K562 (cell line): ENCODE data around the gene PTP4A2. TPM values are rescaled to one million over a fixed set of nuclear protein-coding genes. Genes with fewer than 3 reads are reported as not detected.
A peak's percentile ranks its signal among the peaks of the same experiment; 100 is the strongest.

Experiments used
- ARID4B ChIP-seq: sonication (generic); formaldehyde crosslinking; IDR thresholded peaks from 2 replicates; pipeline ENCODE4 v1.8.0; 2022; ENCODE audit warnings: mild to moderate bottlenecking, missing genetic modification reagents
- ETS1 ChIP-seq: conservative IDR thresholded peaks from 2 replicates; pipeline ENCODE4 v1.6.1; 2011; ENCODE audit warnings: low read depth, mild to moderate bottlenecking, low read length; ENCODE audit not compliant: control insufficient read depth
- HDAC3 ChIP-seq: fragments of 450-650 bp; IDR thresholded peaks from 2 replicates; pipeline ENCODE4 v1.6.1; 2018; ENCODE audit warnings: borderline replicate concordance, mild to moderate bottlenecking, moderate library complexity; ENCODE audit not compliant: partially characterized antibody
- HMG20A ChIP-seq: fragments of 450-650 bp; formaldehyde crosslinking; conservative IDR thresholded peaks from 2 replicates; pipeline ENCODE4 v1.4.0; 2020; ENCODE audit warnings: mild to moderate bottlenecking, mixed read lengths
- MYBL2 ChIP-seq, 2 experiments: fragments of 450-650 bp in 1 of 2; sonication (generic) in 1 of 2; formaldehyde crosslinking in 1 of 2; IDR thresholded peaks; 2 replicates each; pipeline versions ENCODE4 v1.6.1 to v1.8.1; 2017 to 2022; ENCODE audit warnings: borderline replicate concordance in 1 of 2, inconsistent platforms in 1 of 2, low read depth in 1 of 2, mild to moderate bottlenecking in 1 of 2, missing genetic modification reagents in 1 of 2, moderate library complexity in 1 of 2
- NR2F6 ChIP-seq: fragments of 450-650 bp; formaldehyde crosslinking; IDR thresholded peaks from 2 replicates; pipeline ENCODE4 v1.4.0; 2020; ENCODE audit warnings: mild to moderate bottlenecking
- NR3C1 ChIP-seq: sonication (generic); formaldehyde crosslinking; IDR thresholded peaks from 2 replicates; pipeline ENCODE4 v1.8.1; 2022; ENCODE audit warnings: missing genetic modification reagents
- NUFIP1 ChIP-seq: fragments of 450-650 bp; IDR thresholded peaks from 2 replicates; pipeline ENCODE4 v1.6.1; 2018; ENCODE audit not compliant: partially characterized antibody
- PHB ChIP-seq: fragments of 250-450 bp; sonication (Bioruptor Pico); IDR thresholded peaks from 2 replicates; pipeline ENCODE4 v1.5.0; 2021
- POLR2A ChIP-seq: fragments of 450-650 bp; conservative IDR thresholded peaks from 2 replicates; pipeline ENCODE4 v1.6.1; 2016
- RBM22 ChIP-seq: fragments of 200-400 bp; formaldehyde crosslinking; IDR thresholded peaks from 2 replicates; pipeline ENCODE4 v1.6.1; 2018; ENCODE audit warnings: low read length, low read depth; ENCODE audit not compliant: poor library complexity, severe bottlenecking
- SIN3A ChIP-seq, 2 experiments: fragments of 150-350 bp in 1 of 2; IDR thresholded peaks; 2 replicates each; pipeline ENCODE4 v1.6.1; 2011 to 2016; ENCODE audit warnings: borderline replicate concordance in 2 of 2, low read depth in 2 of 2, low read length in 2 of 2, mild to moderate bottlenecking in 2 of 2, moderate library complexity in 2 of 2; ENCODE audit not compliant: control insufficient read depth in 1 of 2
- SOX6 ChIP-seq: fragments of 450-650 bp; IDR thresholded peaks from 2 replicates; pipeline ENCODE4 v1.6.1; 2014; ENCODE audit warnings: mild to moderate bottlenecking
- STAT5A ChIP-seq: IDR thresholded peaks from 2 replicates; pipeline ENCODE4 v1.6.1; 2012; ENCODE audit warnings: low read length, inconsistent platforms, borderline replicate concordance
- SUPT5H ChIP-seq: fragments of 450-650 bp; IDR thresholded peaks from 2 replicates; pipeline ENCODE4 v1.6.1; 2016
- TCFL5 ChIP-seq: fragments of 250-450 bp; sonication (Bioruptor Pico); conservative IDR thresholded peaks from 2 replicates; pipeline ENCODE4 v1.6.1; 2021; ENCODE audit warnings: mild to moderate bottlenecking, moderate library complexity, matching md5 sums
- YBX1 ChIP-seq: fragments of 450-650 bp; IDR thresholded peaks from 2 replicates; pipeline ENCODE4 v1.7.1; 2016; ENCODE audit warnings: mild to moderate bottlenecking
- ZNF518B ChIP-seq: fragments of 250-450 bp; sonication (Bioruptor Pico); IDR thresholded peaks from 2 replicates; pipeline ENCODE4 v1.5.0; 2021; ENCODE audit warnings: mild to moderate bottlenecking, moderate library complexity
- ZNF707 ChIP-seq: fragments of 250-450 bp; sonication (Bioruptor Pico); conservative IDR thresholded peaks from 2 replicates; pipeline ENCODE4 v1.8.0; 2022; ENCODE audit warnings: inconsistent platforms, mild to moderate bottlenecking, moderate library complexity
- polyA plus RNA-seq, 8 experiments: library from polyadenylated mRNA; depleted of rRNA in 4 of 8; stranded (reverse) in 5 of 8; unstranded in 3 of 8; fragments of >200 nt; fragmentation: Nextera tagmentation in 2 of 8; fragmentation: Illumina TruSeq in 1 of 8; extraction: Ambion mirVana in 2 of 8; extraction: Trizol in 1 of 8; gene quantifications; 2 replicates each; pipeline versions ENCODE4 v1.2.1 to v1.2.3, GENCODE V29; 2011 to 2014; ENCODE audit warnings: inconsistent platforms in 1 of 8, missing spikeins in 1 of 8
- total RNA-seq, 7 experiments: library from RNA; depleted of rRNA in 6 of 7; stranded (reverse); fragments of >200 nt in 6 of 7; fragmentation: Illumina TruSeq in 2 of 7; extraction: Trizol in 2 of 7; gene quantifications; 2 replicates each; pipeline versions ENCODE4 v1.2.1 to v1.2.3, GENCODE V29; 2011 to 2021; ENCODE audit warnings: low replicate concordance in 1 of 7

PTP4A2 gene
- total and polyA plus RNA-seq, 9 of the 15 experiments (the other 6 are each of a cell fraction or from before 2014, with no cell fraction given): 197 to 870 (median 480) TPM

- 0 out of 2 replicates have a peak, but pooled peaks have one; percentile 30 for TF ChIP-seq ARID4B (CRISPR knock-in tag)
- TF ChIP-seq MYBL2 (IDR thresholded peaks at IDR 0.05; ENCODE audit: low read depth): no peak
- no peak for TF ChIP-seq MYBL2 (CRISPR knock-in tag; IDR thresholded peaks at IDR 0.05; ENCODE audit: borderline replicate concordance)
- TF ChIP-seq ZNF707 (CRISPR knock-in tag): no peak
- TF ChIP-seq SUPT5H: peak; percentile 59; the same call in 1 of the 2 replicates
- TF ChIP-seq STAT5A: no peak
- TF ChIP-seq YBX1: no peak
- TF ChIP-seq RBM22: peak; percentile 1
- 0 out of 2 replicates have a peak, but pooled peaks have one; percentile 41 for TF ChIP-seq NR3C1
- 0 out of 2 replicates have a peak, but pooled peaks have one; percentile 8 for TF ChIP-seq SOX6
- no peak for TF ChIP-seq ETS1
- peak in 1 of 2 experiments; percentile 34; a peak in 1 of 4 replicates for TF ChIP-seq SIN3A (IDR thresholded peaks at IDR 0.05; ENCODE audit: borderline replicate concordance in 2 of 2, control insufficient read depth in 1 of 2, low read depth in 2 of 2, low read length in 2 of 2)
- no peak for TF ChIP-seq TCFL5 (CRISPR knock-in tag)
- TF ChIP-seq NR2F6 (CRISPR knock-in tag): no peak
- peak; percentile 30 for TF ChIP-seq NUFIP1
- peak; percentile 41; the same call in 1 of the 2 replicates for TF ChIP-seq ZNF518B (CRISPR knock-in tag)
- peak; percentile 12 for TF ChIP-seq HDAC3
- no peak for TF ChIP-seq PHB (CRISPR knock-in tag)
- TF ChIP-seq POLR2A: peak; percentile 65
- TF ChIP-seq HMG20A (CRISPR knock-in tag): no peak
Observed at GRCh38 chr1:31905681-31906080, 32.5 kb downstream of the PTP4A2 start (continued).
